ENCODE measurements around the gene PLEKHA1. TPM values are rescaled to one million over a fixed set of nuclear protein-coding genes. Genes with fewer than 3 reads are reported as not detected.

The PLEKHA1 gene
- total RNA-seq, 1 donor from 2014 or later = 64.5 TPM

- Mint-ChIP-seq H3K27ac (ENCODE audit: unreplicated experiment) (no peak overlapping the region), H3K4me3 (ENCODE audit: unreplicated experiment) (no peak overlapping the region)
Measured at GRCh38 chr10:122379537-122379936, 5.0 kb downstream of the PLEKHA1 start.

GRCh38 chr10:122380703-122381102, 6.2 kb downstream of the PLEKHA1 start:
- no peak overlapping the region for H3K27ac Mint-ChIP-seq (ENCODE audit: unreplicated experiment)
- peaks cover 48% of the 10 kb centered on the region for H3K4me1 Mint-ChIP-seq (ENCODE audit: low read depth)
- no peak overlapping the region for H3K4me3 Mint-ChIP-seq (ENCODE audit: unreplicated experiment)
- peaks cover 9% of the 10 kb centered on the region for H3K36me3 Mint-ChIP-seq (ENCODE audit: low read depth)
- H3K27me3 Mint-ChIP-seq (ENCODE audit: low read depth) = no peaks in the 10 kb centered on the region
- no peaks in the 10 kb centered on the region for H3K9me3 Mint-ChIP-seq (ENCODE audit: low read depth)
- no peak for TF ChIP-seq CTCF (IDR thresholded peaks at IDR 0.05)
- DNase-seq (ENCODE audit: low spot score) = no peak

More at GRCh38 chr10:122379537-122379936, 5.0 kb downstream of the PLEKHA1 start:
- H3K9me3 Mint-ChIP-seq (ENCODE audit: low read depth) = no peaks in the 10 kb centered on the region
- no peak for TF ChIP-seq CTCF (IDR thresholded peaks at IDR 0.05)
- peaks cover 9% of the 10 kb centered on the region for H3K36me3 Mint-ChIP-seq (ENCODE audit: low read depth)
- H3K4me1 Mint-ChIP-seq (ENCODE audit: low read depth) = peaks cover 48% of the 10 kb centered on the region
- no peaks in the 10 kb centered on the region for H3K27me3 Mint-ChIP-seq (ENCODE audit: low read depth)
- no peak for DNase-seq (ENCODE audit: low spot score)

- no peak for TF ChIP-seq CTCF (IDR thresholded peaks at IDR 0.05)
- H3K27ac Mint-ChIP-seq (ENCODE audit: unreplicated experiment) = no peak overlapping the region
- H3K4me1 Mint-ChIP-seq (ENCODE audit: low read depth) = peaks cover 44% of the 10 kb centered on the region
- no peaks in the 10 kb centered on the region for H3K9me3 Mint-ChIP-seq (ENCODE audit: low read depth)
- peaks cover 9% of the 10 kb centered on the region for H3K36me3 Mint-ChIP-seq (ENCODE audit: low read depth)
- no peaks in the 10 kb centered on the region for H3K27me3 Mint-ChIP-seq (ENCODE audit: low read depth)
- DNase-seq (ENCODE audit: low spot score) = no peak
- no peak overlapping the region for H3K4me3 Mint-ChIP-seq (ENCODE audit: unreplicated experiment)
Measured at GRCh38 chr10:122381680-122382079, 7.2 kb downstream of the PLEKHA1 start.

GRCh38 chr10:122386514-122386913, 12.0 kb downstream of the PLEKHA1 start:
- peaks cover 21% of the 10 kb centered on the region for H3K4me1 Mint-ChIP-seq (ENCODE audit: low read depth)
- H3K27ac Mint-ChIP-seq (ENCODE audit: unreplicated experiment) = no peak overlapping the region
- no peak for TF ChIP-seq CTCF (IDR thresholded peaks at IDR 0.05)
- no peak for DNase-seq (ENCODE audit: low spot score)
- peaks cover 5% of the 10 kb centered on the region for H3K36me3 Mint-ChIP-seq (ENCODE audit: low read depth)
- no peak overlapping the region for H3K4me3 Mint-ChIP-seq (ENCODE audit: unreplicated experiment)
- H3K9me3 Mint-ChIP-seq (ENCODE audit: low read depth) = peaks cover 3% of the 10 kb centered on the region
- H3K27me3 Mint-ChIP-seq (ENCODE audit: low read depth) = no peaks in the 10 kb centered on the region

- no peak for DNase-seq (ENCODE audit: low spot score)
- Mint-ChIP-seq H3K27me3 (ENCODE audit: low read depth) (no peaks in the 10 kb centered on the region), H3K27ac (ENCODE audit: unreplicated experiment) (no peak overlapping the region), H3K4me1 (ENCODE audit: low read depth) (peaks cover 24% of the 10 kb centered on the region), H3K9me3 (ENCODE audit: low read depth) (peaks cover 3% of the 10 kb centered on the region), H3K4me3 (ENCODE audit: unreplicated experiment) (no peak overlapping the region), H3K36me3 (ENCODE audit: low read depth) (peaks cover 5% of the 10 kb centered on the region)
- TF ChIP-seq CTCF (IDR thresholded peaks at IDR 0.05) = no peak
Measured at GRCh38 chr10:122387572-122387971, 13.1 kb downstream of the PLEKHA1 start.
